HG02884 (cell line): ENCODE measurements around the gene LRRC4C.

ENCODE experiments used
- ATAC-seq: cut with Tn5 transposase; IDR thresholded peaks from one replicate; pipeline ENCODE4 v1.9.1; 2021; ENCODE audit warnings: mild to moderate bottlenecking, moderate library complexity; ENCODE audit not compliant: unreplicated experiment

Gene LRRC4C

GRCh38 chr11:41334007-41334933, 125.2 kb downstream of the LRRC4C start:
- ATAC-seq = no peak

GRCh38 chr11:41333357-41333756, 126.1 kb downstream of the LRRC4C start:
- no peak for ATAC-seq

- ATAC-seq = no peak
Observed at GRCh38 chr11:41328324-41328723, 131.1 kb downstream of the LRRC4C start.

GRCh38 chr11:41323446-41323845, 136.0 kb downstream of the LRRC4C start:
- ATAC-seq = no peak

GRCh38 chr11:41320653-41321052, 138.8 kb downstream of the LRRC4C start:
- no peak for ATAC-seq

GRCh38 chr11:41320238-41320637, 139.2 kb downstream of the LRRC4C start:
- no peak for ATAC-seq

GRCh38 chr11:41319434-41319833, 140.0 kb downstream of the LRRC4C start:
- ATAC-seq = no peak

GRCh38 chr11:41316751-41317150, 142.7 kb downstream of the LRRC4C start:
- ATAC-seq = no peak

GRCh38 chr11:41313226-41313625, 146.2 kb downstream of the LRRC4C start:
- ATAC-seq = no peak

GRCh38 chr11:41309716-41310115, 149.7 kb downstream of the LRRC4C start:
- ATAC-seq = peak; percentile 17

- peak; percentile 70 for ATAC-seq
Observed at GRCh38 chr11:41309111-41309522, 150.3 kb downstream of the LRRC4C start.

GRCh38 chr11:41308286-41308685, 151.2 kb downstream of the LRRC4C start:
- no peak for ATAC-seq

- no peak for ATAC-seq
Observed at GRCh38 chr11:41307296-41308080, 152.0 kb downstream of the LRRC4C start.

GRCh38 chr11:41306431-41306830, 153.0 kb downstream of the LRRC4C start:
- ATAC-seq = no peak

- ATAC-seq = no peak
Observed at GRCh38 chr11:41301023-41301422, 158.4 kb downstream of the LRRC4C start.

GRCh38 chr11:41289408-41289807, 170.0 kb downstream of the LRRC4C start:
- ATAC-seq = no peak

GRCh38 chr11:41286751-41287150, 172.7 kb downstream of the LRRC4C start:
- no peak for ATAC-seq

GRCh38 chr11:41284354-41284753, 175.1 kb downstream of the LRRC4C start:
- ATAC-seq = no peak

GRCh38 chr11:41283191-41283930, 176.1 kb downstream of the LRRC4C start:
- no peak for ATAC-seq

GRCh38 chr11:41282395-41282794, 177.1 kb downstream of the LRRC4C start:
- ATAC-seq = no peak

- no peak for ATAC-seq
Observed at GRCh38 chr11:41281131-41281742, 178.2 kb downstream of the LRRC4C start.
